ENCODE data around the gene MAP7D2.
A peak's percentile ranks its signal among the peaks of the same experiment; 100 is the strongest.

The MAP7D2 gene

GRCh38 chrX:19990556-19991349 is 126.0 kb downstream of the MAP7D2 start, which contains the start of gene BCLAF3 (continued):
- TF ChIP-seq ZNF629 (tag by site-specific recombination; IDR thresholded peaks at IDR 0.05) (no peak), ZNF555 (tag by site-specific recombination; conservative IDR thresholded peaks at IDR 0.05) (no peak), ZFP3 (tag by site-specific recombination; IDR thresholded peaks at IDR 0.05; ENCODE audit: low read depth) (no peak), ZXDB (tag by site-specific recombination; IDR thresholded peaks at IDR 0.05) (no peak), TCF7L2 (IDR thresholded peaks at IDR 0.05; ENCODE audit: borderline replicate concordance, low read depth, low read length) (no peak), ZNF596 (tag by site-specific recombination; IDR thresholded peaks at IDR 0.05) (no peak), ZNF707 (tag by site-specific recombination; IDR thresholded peaks at IDR 0.05) (no peak), ZNF37A (tag by site-specific recombination; IDR thresholded peaks at IDR 0.05) (no peak), GLIS1 (tag by site-specific recombination; IDR thresholded peaks at IDR 0.05) (no peak), ZNF202 (tag by site-specific recombination; IDR thresholded peaks at IDR 0.05; ENCODE audit: borderline replicate concordance) (no peak), ZNF529 (tag by site-specific recombination; IDR thresholded peaks at IDR 0.05; ENCODE audit: insufficient replicate concordance) (no peak), KLF16 (tag by site-specific recombination; IDR thresholded peaks at IDR 0.05) (0 out of 2 replicates have a peak, but pooled peaks have one; percentile 25)
- TF ChIP-seq, protein P1, sequence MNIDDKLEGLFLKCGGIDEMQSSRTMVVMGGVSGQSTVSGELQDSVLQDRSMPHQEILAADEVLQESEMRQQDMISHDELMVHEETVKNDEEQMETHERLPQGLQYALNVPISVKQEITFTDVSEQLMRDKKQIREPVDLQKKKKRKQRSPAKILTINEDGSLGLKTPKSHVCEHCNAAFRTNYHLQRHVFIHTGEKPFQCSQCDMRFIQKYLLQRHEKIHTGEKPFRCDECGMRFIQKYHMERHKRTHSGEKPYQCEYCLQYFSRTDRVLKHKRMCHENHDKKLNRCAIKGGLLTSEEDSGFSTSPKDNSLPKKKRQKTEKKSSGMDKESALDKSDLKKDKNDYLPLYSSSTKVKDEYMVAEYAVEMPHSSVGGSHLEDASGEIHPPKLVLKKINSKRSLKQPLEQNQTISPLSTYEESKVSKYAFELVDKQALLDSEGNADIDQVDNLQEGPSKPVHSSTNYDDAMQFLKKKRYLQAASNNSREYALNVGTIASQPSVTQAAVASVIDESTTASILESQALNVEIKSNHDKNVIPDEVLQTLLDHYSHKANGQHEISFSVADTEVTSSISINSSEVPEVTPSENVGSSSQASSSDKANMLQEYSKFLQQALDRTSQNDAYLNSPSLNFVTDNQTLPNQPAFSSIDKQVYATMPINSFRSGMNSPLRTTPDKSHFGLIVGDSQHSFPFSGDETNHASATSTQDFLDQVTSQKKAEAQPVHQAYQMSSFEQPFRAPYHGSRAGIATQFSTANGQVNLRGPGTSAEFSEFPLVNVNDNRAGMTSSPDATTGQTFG (tag by site-specific recombination; IDR thresholded peaks at IDR 0.05; ENCODE audit: borderline replicate concordance): no peak

- H3K9me3 ChIP-seq (ENCODE audit: control insufficient read depth, insufficient read depth, low read depth, low read length): no peaks in the 10 kb centered on the region
- ChIA-PET CTCF (no interaction called here), POLR2A (no interaction called here)
- H3K36me3 ChIP-seq (ENCODE audit: control insufficient read depth in 2 of 2, insufficient read depth in 1 of 2, low read length in 2 of 2): peaks cover 0 to 2% of the 10 kb centered on the region in 2 experiments; a peak in 2 of 3 replicates
- 0 out of 2 replicates have a peak overlapping the region, but pooled peaks have one; percentile 28 for H3K27ac ChIP-seq (ENCODE audit: extremely low read depth, low read depth, low read length)
- no peaks in the 10 kb centered on the region; the same call in 1 of the 2 replicates for H3K4me1 ChIP-seq (ENCODE audit: control insufficient read depth, insufficient read depth, low read length)
- H3K4me3 ChIP-seq (ENCODE audit: low read depth, low read length): peak overlapping the region; percentile 59
- TF ChIP-seq ZNF792 (tag by site-specific recombination; IDR thresholded peaks at IDR 0.05) (no peak), ZBTB11 (tag by site-specific recombination; conservative IDR thresholded peaks at IDR 0.05; ENCODE audit: low read depth) (no peak), ZNF624 (tag by site-specific recombination; IDR thresholded peaks at IDR 0.05) (no peak), GFI1B (tag by site-specific recombination; IDR thresholded peaks at IDR 0.05) (no peak), ZNF777 (tag by site-specific recombination; IDR thresholded peaks at IDR 0.05; ENCODE audit: borderline replicate concordance) (no peak), ZBTB48 (tag by site-specific recombination; IDR thresholded peaks at IDR 0.05) (0 out of 2 replicates have a peak, but pooled peaks have one; percentile 46), MYNN (tag by site-specific recombination; IDR thresholded peaks at IDR 0.05; ENCODE audit: borderline replicate concordance) (no peak), SP7 (tag by site-specific recombination; IDR thresholded peaks at IDR 0.05) (no peak), ZBTB8A (tag by site-specific recombination; IDR thresholded peaks at IDR 0.05) (peak; percentile 21; the same call in 1 of the 2 replicates), KLF9 (tag by site-specific recombination; IDR thresholded peaks at IDR 0.05; ENCODE audit: low read depth) (no peak), ZBTB10 (tag by site-specific recombination; IDR thresholded peaks at IDR 0.05) (no peak), SETDB1 (IDR thresholded peaks at IDR 0.05; ENCODE audit: insufficient read length, low read length) (no peak), ZNF830 (tag by site-specific recombination; IDR thresholded peaks at IDR 0.05; ENCODE audit: low read depth) (no peak)
- TF ChIP-seq, protein P2, sequence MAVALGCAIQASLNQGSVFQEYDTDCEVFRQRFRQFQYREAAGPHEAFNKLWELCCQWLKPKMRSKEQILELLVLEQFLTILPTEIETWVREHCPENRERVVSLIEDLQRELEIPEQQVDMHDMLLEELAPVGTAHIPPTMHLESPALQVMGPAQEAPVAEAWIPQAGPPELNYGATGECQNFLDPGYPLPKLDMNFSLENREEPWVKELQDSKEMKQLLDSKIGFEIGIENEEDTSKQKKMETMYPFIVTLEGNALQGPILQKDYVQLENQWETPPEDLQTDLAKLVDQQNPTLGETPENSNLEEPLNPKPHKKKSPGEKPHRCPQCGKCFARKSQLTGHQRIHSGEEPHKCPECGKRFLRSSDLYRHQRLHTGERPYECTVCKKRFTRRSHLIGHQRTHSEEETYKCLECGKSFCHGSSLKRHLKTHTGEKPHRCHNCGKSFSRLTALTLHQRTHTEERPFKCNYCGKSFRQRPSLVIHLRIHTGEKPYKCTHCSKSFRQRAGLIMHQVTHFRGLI (tag by site-specific recombination; IDR thresholded peaks at IDR 0.05): no peak
Observed at GRCh38 chrX:19990151-19990555, 126.6 kb downstream of the MAP7D2 start.
